HFF-Myc (cell line): ENCODE measurements around the gene ZC3H4.
A peak's percentile ranks its signal among the peaks of the same experiment; 100 is the strongest.

Experiments used
- DNase-seq: peaks from one replicate; pipeline ENCODE4 v3.0.0-alpha.2; 2011; ENCODE audit warnings: low read depth; ENCODE audit errors: extremely low read depth
- H3K4me3 ChIP-seq: replicated peaks from 2 replicates; pipeline ENCODE4 v1.5.1; 2011; ENCODE audit warnings: low read depth, mild to moderate bottlenecking, control low read depth, low read length
- CTCF ChIP-seq: IDR thresholded peaks from 2 replicates; pipeline ENCODE4 v1.5.1; 2012; ENCODE audit warnings: mild to moderate bottlenecking, low read depth, low read length, control low read depth; ENCODE audit errors: missing control alignments

The ZC3H4 gene

GRCh38 chr19:47125669-47125938 is 12.0 kb upstream of the ZC3H4 start:
- no peak for DNase-seq
- no peak overlapping the region for H3K4me3 ChIP-seq
- no peak for TF ChIP-seq CTCF

GRCh38 chr19:47124937-47125668 is 11.5 kb upstream of the ZC3H4 start:
- no peak for DNase-seq
- peak; percentile 63 for TF ChIP-seq CTCF
- H3K4me3 ChIP-seq, result no peak overlapping the region

GRCh38 chr19:47123406-47123805 is 9.8 kb upstream of the ZC3H4 start:
- H3K4me3 ChIP-seq, result no peak overlapping the region
- no peak for DNase-seq
- TF ChIP-seq CTCF, result no peak

- TF ChIP-seq CTCF, result no peak
- DNase-seq, result no peak
- no peak overlapping the region for H3K4me3 ChIP-seq
Measured at GRCh38 chr19:47122359-47123335, 9.1 kb upstream of the ZC3H4 start.

GRCh38 chr19:47120470-47121067 is 7.0 kb upstream of the ZC3H4 start:
- no peak for DNase-seq
- H3K4me3 ChIP-seq, result no peak overlapping the region
- TF ChIP-seq CTCF, result no peak

GRCh38 chr19:47113850-47114651 is 475 bp upstream of the ZC3H4 start:
- TF ChIP-seq CTCF, result no peak
- peak overlapping the region; percentile 97 for H3K4me3 ChIP-seq
- no peak for DNase-seq
